ENCODE results near the gene CBY1.

Gene CBY1

GRCh38 chr22:38707984-38708383 is 51.5 kb downstream of the CBY1 start:
- no peak overlapping the region for H3K4me3 ChIP-seq (ENCODE audit: low read length)
- TF ChIP-seq CTCF (conservative IDR thresholded peaks at IDR 0.05; ENCODE audit: low read length), result no peak

GRCh38 chr22:38709306-38709705 is 52.9 kb downstream of the CBY1 start:
- no peak for TF ChIP-seq CTCF (conservative IDR thresholded peaks at IDR 0.05; ENCODE audit: low read length)
- H3K4me3 ChIP-seq (ENCODE audit: low read length), result no peak overlapping the region
- no peak for DNase-seq (ENCODE audit: low read depth)

More at GRCh38 chr22:38707984-38708383, 51.5 kb downstream of the CBY1 start:
- DNase-seq (ENCODE audit: low read depth), result no peak

GRCh38 chr22:38710351-38710750 is 53.9 kb downstream of the CBY1 start:
- H3K4me3 ChIP-seq (ENCODE audit: low read length), result no peak overlapping the region
- no peak for DNase-seq (ENCODE audit: low read depth)
- no peak for TF ChIP-seq CTCF (conservative IDR thresholded peaks at IDR 0.05; ENCODE audit: low read length)

- H3K4me3 ChIP-seq (ENCODE audit: low read length), result no peak overlapping the region
- no peak for DNase-seq (ENCODE audit: low read depth)
- no peak for TF ChIP-seq CTCF (conservative IDR thresholded peaks at IDR 0.05; ENCODE audit: low read length)
Measured at GRCh38 chr22:38710866-38711265, 54.4 kb downstream of the CBY1 start.

GRCh38 chr22:38712486-38713207 is 56.2 kb downstream of the CBY1 start:
- no peak for TF ChIP-seq CTCF (conservative IDR thresholded peaks at IDR 0.05; ENCODE audit: low read length)
- H3K4me3 ChIP-seq (ENCODE audit: low read length), result no peak overlapping the region
- no peak for DNase-seq (ENCODE audit: low read depth)

- TF ChIP-seq CTCF (conservative IDR thresholded peaks at IDR 0.05; ENCODE audit: low read length), result no peak
- no peak overlapping the region for H3K4me3 ChIP-seq (ENCODE audit: low read length)
- no peak for DNase-seq (ENCODE audit: low read depth)
Measured at GRCh38 chr22:38713921-38714320, 57.5 kb downstream of the CBY1 start.

- no peak overlapping the region for H3K4me3 ChIP-seq (ENCODE audit: low read length)
Measured at GRCh38 chr22:38715176-38715764, 58.8 kb downstream of the CBY1 start.

More at GRCh38 chr22:38715176-38715764, 58.8 kb downstream of the CBY1 start:
- DNase-seq (ENCODE audit: low read depth), result no peak
- TF ChIP-seq CTCF (conservative IDR thresholded peaks at IDR 0.05; ENCODE audit: low read length), result no peak
